HepG2 (cell line): ENCODE results near the gene SSBP4. TPM values are rescaled to one million over a fixed set of nuclear protein-coding genes. Genes with fewer than 3 reads are reported as not detected.

Experiments used
- DDIT3 ChIP-seq: sonication (generic); formaldehyde crosslinking; IDR thresholded peaks from 2 replicates; pipeline ENCODE4 v1.4.0; 2020; ENCODE audit warnings: mild to moderate bottlenecking, missing genetic modification reagents
- ELF4 ChIP-seq: sonication (generic); formaldehyde crosslinking; IDR thresholded peaks from 2 replicates; pipeline ENCODE4 v1.5.0; 2020; ENCODE audit warnings: missing genetic modification reagents, mild to moderate bottlenecking, moderate library complexity, borderline replicate concordance
- KDM2A ChIP-seq: sonication (generic); formaldehyde crosslinking; IDR thresholded peaks from 2 replicates; pipeline ENCODE4 v1.4.0; 2020; ENCODE audit warnings: low read depth, missing genetic modification reagents, borderline replicate concordance
- KLF16 ChIP-seq, 2 experiments: sonication (generic) in 1 of 2; formaldehyde crosslinking in 1 of 2; IDR thresholded peaks; 2 replicates each; pipeline versions ENCODE4 v1.6.1 to v1.8.0; 2016 to 2023; ENCODE audit warnings: missing genetic modification reagents in 2 of 2, missing compliant biosample characterization in 1 of 2
- KMT2A ChIP-seq: sonication (generic); formaldehyde crosslinking; IDR thresholded peaks from 2 replicates; pipeline ENCODE4 v1.4.0; 2020; ENCODE audit warnings: missing genetic modification reagents
- MED13 ChIP-seq: sonication (generic); formaldehyde crosslinking; IDR thresholded peaks from 2 replicates; pipeline ENCODE4 v1.5.0; 2020; ENCODE audit warnings: missing genetic modification reagents
- RFX1 ChIP-seq: fragments of 450-650 bp; IDR thresholded peaks from 2 replicates; pipeline ENCODE4 v1.6.1; 2017
- SIX4 ChIP-seq: sonication (generic); formaldehyde crosslinking; IDR thresholded peaks from 2 replicates; pipeline ENCODE4 v1.4.0; 2020; ENCODE audit warnings: missing genetic modification reagents
- SMAD1 ChIP-seq: sonication (generic); formaldehyde crosslinking; IDR thresholded peaks from 2 replicates; pipeline ENCODE4 v1.4.0; 2020; ENCODE audit warnings: missing genetic modification reagents, low read depth, mild to moderate bottlenecking, borderline replicate concordance
- SRF ChIP-seq: IDR thresholded peaks from 2 replicates; pipeline ENCODE4 v1.6.1; 2011; ENCODE audit warnings: mild to moderate bottlenecking, low read depth, low read length, moderate library complexity
- TSC22D2 ChIP-seq: sonication (generic); formaldehyde crosslinking; IDR thresholded peaks from 2 replicates; pipeline ENCODE4 v1.5.1; 2020; ENCODE audit warnings: missing genetic modification reagents, mild to moderate bottlenecking, borderline replicate concordance
- ZFAT ChIP-seq: sonication (generic); formaldehyde crosslinking; conservative IDR thresholded peaks from 2 replicates; pipeline ENCODE4 v1.8.1; 2023; ENCODE audit warnings: missing genetic modification reagents, inconsistent platforms
- ZFP36 ChIP-seq: fragments of 150-350 bp; IDR thresholded peaks from 2 replicates; pipeline ENCODE4 v1.6.1; 2018; ENCODE audit warnings: borderline replicate concordance, low read length, low read depth; ENCODE audit not compliant: partially characterized antibody
- ZMYM2 ChIP-seq: sonication (generic); formaldehyde crosslinking; IDR thresholded peaks from 2 replicates; pipeline ENCODE4 v1.8.0; 2022; ENCODE audit warnings: mild to moderate bottlenecking, missing genetic modification reagents
- ZNF292 ChIP-seq: sonication (generic); formaldehyde crosslinking; IDR thresholded peaks from 2 replicates; pipeline ENCODE4 v1.8.1; 2022; ENCODE audit warnings: mild to moderate bottlenecking, low read depth, missing genetic modification reagents, borderline replicate concordance
- ZNF318 ChIP-seq: sonication (generic); formaldehyde crosslinking; IDR thresholded peaks from 2 replicates; pipeline ENCODE4 v1.4.0; 2020; ENCODE audit warnings: mild to moderate bottlenecking, missing genetic modification reagents
- ZNF577 ChIP-seq: sonication (generic); formaldehyde crosslinking; IDR thresholded peaks from 2 replicates; pipeline ENCODE4 v1.4.0; 2020; ENCODE audit warnings: mild to moderate bottlenecking, low read depth, missing genetic modification reagents, borderline replicate concordance
- ZNF737 ChIP-seq: sonication (generic); formaldehyde crosslinking; IDR thresholded peaks from 2 replicates; pipeline ENCODE4 v1.5.0; 2020; ENCODE audit warnings: missing genetic modification reagents, mild to moderate bottlenecking, borderline replicate concordance
- ZNF75D ChIP-seq: sonication (generic); formaldehyde crosslinking; IDR thresholded peaks from 2 replicates; pipeline ENCODE4 v1.8.1; 2023; ENCODE audit warnings: missing genetic modification reagents, mild to moderate bottlenecking, borderline replicate concordance
- ZSCAN29 ChIP-seq: sonication (generic); formaldehyde crosslinking; conservative IDR thresholded peaks from 2 replicates; pipeline ENCODE4 v1.4.0; 2020; ENCODE audit warnings: mild to moderate bottlenecking, missing genetic modification reagents
- polyA plus RNA-seq, 8 experiments: library from polyadenylated mRNA; depleted of rRNA in 3 of 8; stranded (reverse) in 7 of 8; unstranded in 1 of 8; fragments of >200 nt; fragmentation: Illumina TruSeq in 4 of 8; extraction: Trizol in 4 of 8; gene quantifications; 2 replicates each; pipeline versions ENCODE4 v1.2.1 to v1.2.3, GENCODE V29; 2011 to 2016; ENCODE audit warnings: low read depth in 4 of 8, missing spikeins in 1 of 8, mixed read lengths in 1 of 8; ENCODE audit not compliant: insufficient read depth in 1 of 8
- total RNA-seq, 5 experiments: library from RNA; depleted of rRNA; stranded (reverse); fragments of >200 nt; fragmentation: Illumina TruSeq; extraction: Trizol; gene quantifications; 2 replicates each; pipeline ENCODE4 v1.2.3, GENCODE V29; 2016; ENCODE audit warnings: low read depth in 1 of 5

The SSBP4 gene
- total and polyA plus RNA-seq, 2 of the 13 experiments (the other 11 are each of a cell fraction or from before 2014, with no cell fraction given) = 20.8 to 39.5 TPM

GRCh38 chr19:18419195-18419698 lies at the start of gene SSBP4 (continued):
- TF ChIP-seq ZNF292 (CRISPR knock-in tag) (no peak), RFX1 (peak; percentile 82), SMAD1 (CRISPR knock-in tag) (no peak), MED13 (no peak), ZNF577 (CRISPR knock-in tag) (no peak), SIX4 (no peak), ELF4 (no peak), KMT2A (CRISPR knock-in tag) (no peak), ZNF318 (no peak), ZFP36 (no peak), ZMYM2 (no peak), SRF (no peak), ZFAT (no peak), ZNF737 (CRISPR knock-in tag) (no peak), KDM2A (0 out of 2 replicates have a peak, but pooled peaks have one; percentile 15), ZNF75D (CRISPR knock-in tag) (no peak), KLF16 (CRISPR knock-in tag; IDR thresholded peaks at IDR 0.05) (peak in 1 of 2 experiments; percentile 7; a peak in 1 of 4 replicates), ZSCAN29 (CRISPR knock-in tag) (no peak; the same call in 1 of the 2 replicates), DDIT3 (CRISPR knock-in tag) (no peak), TSC22D2 (CRISPR knock-in tag) (no peak)
